AG04450 (cell line): ENCODE data around the gene FCHSD2. TPM values are rescaled to one million over a fixed set of nuclear protein-coding genes. Genes with fewer than 3 reads are reported as not detected.
A peak's percentile ranks its signal among the peaks of the same experiment; 100 is the strongest.

Experiments
- CTCF ChIA-PET: fragments of 300-600, 350-600 bp; formaldehyde crosslinking; extraction: SDS; loops from one replicate; lab custom pipeline; 2022; ENCODE audit warnings: antibody characterized with exemption, inconsistent platforms; lab: Charles Lee
- POLR2A ChIA-PET: fragments of 350-600 bp; formaldehyde crosslinking; extraction: SDS; loops from one replicate; lab custom pipeline; 2021; ENCODE audit warnings: antibody characterized with exemption, inconsistent platforms; lab: Yijun Ruan, JAX
- DNase-seq: peaks from one replicate; pipeline ENCODE4 v3.0.0-alpha.2; 2011; ENCODE audit warnings: low read depth, low spot score
- H3K27ac ChIP-seq: one replicate; pipeline ENCODE4 v1.5.1; 2012; ENCODE audit warnings: low read depth, low read length, control low read depth
- H3K27me3 ChIP-seq: one replicate; pipeline ENCODE4 v1.6.0; 2012; ENCODE audit warnings: low read length; ENCODE audit not compliant: control insufficient read depth, insufficient read depth
- H3K4me3 ChIP-seq: 2 replicates; pipeline ENCODE4 v1.5.1; 2011; ENCODE audit warnings: mild to moderate bottlenecking, low read depth, low read length, control low read depth
- H3K9me3 ChIP-seq: 2 replicates; pipeline ENCODE4 v1.5.1; 2012; ENCODE audit warnings: low read length; ENCODE audit not compliant: control insufficient read depth, insufficient read depth
- polyA plus RNA-seq: library from polyadenylated mRNA; depleted of rRNA; stranded (reverse); fragments of >200 nt; gene quantifications from 2 replicates; pipeline ENCODE4 v1.2.3, GENCODE V29; 2011
- TF ChIP-seq, protein P1 (sequence below): IDR thresholded peaks from 2 replicates; pipeline ENCODE4 v1.5.1; 2011; ENCODE audit warnings: low read depth, low read length, control low read depth, inconsistent platforms

FCHSD2 gene
- polyA plus RNA-seq, 1 experiment: 24.7 TPM

DNA sequence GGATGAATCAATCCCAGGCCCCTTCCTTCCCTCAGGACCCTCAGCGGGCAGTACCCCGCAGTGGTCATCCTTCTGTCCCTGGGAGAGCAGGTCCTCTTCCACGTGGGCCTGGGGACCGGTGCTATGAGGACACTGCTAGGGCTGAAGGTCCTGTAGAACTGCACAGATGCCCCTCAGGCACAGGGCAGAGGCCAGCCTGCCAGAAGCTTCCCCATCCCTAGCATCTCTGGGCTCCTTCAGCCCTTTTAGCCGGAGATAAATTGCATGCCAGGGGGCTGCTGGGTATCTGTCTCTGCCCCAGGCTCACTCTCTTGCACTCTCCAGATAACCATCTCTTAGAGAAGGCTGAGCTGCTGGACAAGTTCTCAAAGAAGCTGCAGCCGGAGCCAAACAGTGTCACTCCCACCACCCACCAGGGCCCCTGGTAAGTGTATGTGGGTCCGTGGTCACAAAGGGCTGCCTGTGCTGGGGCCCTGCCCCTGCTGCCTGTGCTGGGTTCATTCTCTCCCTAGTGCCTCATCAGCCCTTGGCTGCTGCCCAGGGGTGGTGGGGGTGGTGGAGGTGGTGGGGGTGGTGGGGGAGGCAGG, 325.6 kb downstream of the FCHSD2 start:
- no peak overlapping the region for H3K4me3 ChIP-seq
- TF ChIP-seq, protein P1, sequence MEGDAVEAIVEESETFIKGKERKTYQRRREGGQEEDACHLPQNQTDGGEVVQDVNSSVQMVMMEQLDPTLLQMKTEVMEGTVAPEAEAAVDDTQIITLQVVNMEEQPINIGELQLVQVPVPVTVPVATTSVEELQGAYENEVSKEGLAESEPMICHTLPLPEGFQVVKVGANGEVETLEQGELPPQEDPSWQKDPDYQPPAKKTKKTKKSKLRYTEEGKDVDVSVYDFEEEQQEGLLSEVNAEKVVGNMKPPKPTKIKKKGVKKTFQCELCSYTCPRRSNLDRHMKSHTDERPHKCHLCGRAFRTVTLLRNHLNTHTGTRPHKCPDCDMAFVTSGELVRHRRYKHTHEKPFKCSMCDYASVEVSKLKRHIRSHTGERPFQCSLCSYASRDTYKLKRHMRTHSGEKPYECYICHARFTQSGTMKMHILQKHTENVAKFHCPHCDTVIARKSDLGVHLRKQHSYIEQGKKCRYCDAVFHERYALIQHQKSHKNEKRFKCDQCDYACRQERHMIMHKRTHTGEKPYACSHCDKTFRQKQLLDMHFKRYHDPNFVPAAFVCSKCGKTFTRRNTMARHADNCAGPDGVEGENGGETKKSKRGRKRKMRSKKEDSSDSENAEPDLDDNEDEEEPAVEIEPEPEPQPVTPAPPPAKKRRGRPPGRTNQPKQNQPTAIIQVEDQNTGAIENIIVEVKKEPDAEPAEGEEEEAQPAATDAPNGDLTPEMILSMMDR: no peak
- H3K9me3 ChIP-seq: no peaks in the 10 kb centered on the region
- DNase-seq: no peak
- no peak overlapping the region for H3K27ac ChIP-seq
- ChIA-PET POLR2A (no interaction called here), CTCF (interaction anchor here (1.9 kb wide), 2 partner anchors 91 to 362 kb away, joined by 5 to 8 read pairs; no protein-coding TSS in a partner anchor)
- H3K27me3 ChIP-seq: no peaks in the 10 kb centered on the region

DNA sequence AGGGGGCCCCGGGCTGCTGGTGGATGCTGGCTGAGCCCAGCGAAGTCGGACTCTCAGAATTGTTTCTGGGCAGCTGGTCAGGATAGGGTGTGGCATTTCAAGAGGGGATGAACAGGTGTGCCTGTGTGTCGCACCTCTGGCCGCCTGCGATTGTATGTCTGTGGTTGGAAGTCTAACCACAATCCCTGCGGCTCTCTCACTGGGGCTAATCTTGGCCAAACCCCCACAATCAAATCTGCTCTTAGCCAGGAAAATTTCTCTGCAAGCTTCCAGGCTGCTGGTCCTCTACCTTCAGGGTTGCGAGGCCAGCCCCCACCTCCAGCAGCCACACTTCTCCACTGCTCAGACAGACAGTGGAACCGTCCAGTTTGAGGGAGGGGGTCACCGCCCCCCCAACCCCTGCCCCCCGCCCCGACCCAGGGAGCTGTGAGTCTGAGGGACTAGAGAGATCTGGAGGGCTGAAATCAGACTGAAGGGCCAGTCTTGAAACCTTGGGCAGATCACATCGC, 327.0 kb downstream of the FCHSD2 start:
- DNase-seq: no peak
- POLR2A ChIA-PET: no interaction called here

DNA sequence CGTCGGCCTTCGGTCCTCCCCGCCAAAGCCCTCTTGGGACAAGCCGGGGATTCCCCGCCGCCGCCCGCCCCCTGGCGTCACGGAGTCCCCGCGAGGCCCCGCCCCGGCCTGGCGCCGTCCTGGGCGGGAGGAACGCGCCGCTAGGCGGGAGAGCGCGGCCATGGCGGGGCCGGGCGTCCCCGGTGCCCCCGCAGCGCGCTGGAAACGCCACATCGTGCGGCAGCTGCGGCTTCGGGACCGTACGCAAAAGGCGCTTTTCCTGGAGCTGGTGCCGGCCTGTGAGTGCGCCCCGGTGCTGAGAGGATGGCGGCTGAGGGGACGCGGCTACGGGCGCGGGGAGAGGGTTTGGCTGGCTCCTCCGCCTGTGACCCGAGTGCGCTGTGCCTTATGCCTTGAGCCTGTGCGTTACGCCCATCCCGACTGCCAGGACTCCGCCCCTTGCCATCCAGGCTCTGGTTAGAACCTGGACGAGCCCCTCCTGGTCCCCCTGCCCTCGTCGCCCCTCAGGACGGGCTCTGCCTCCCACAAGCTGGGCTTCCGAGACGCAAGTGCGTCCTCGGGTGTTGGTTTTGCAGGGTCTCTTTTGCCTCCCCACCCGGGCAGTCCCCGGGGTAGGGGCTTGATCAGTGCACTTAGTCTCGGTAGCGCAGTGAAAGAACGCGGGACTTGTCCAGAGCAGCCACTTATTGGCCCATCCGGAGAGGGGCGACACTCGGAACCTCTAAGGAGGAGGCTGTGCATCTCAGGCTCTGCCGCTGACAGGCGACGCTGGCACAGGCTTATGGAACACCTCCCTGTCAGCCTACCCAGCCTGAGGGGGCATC, 327.6 kb downstream of the FCHSD2 start, which contains the start of gene ATG16L2:
Gene ATG16L2, plus strand, starts transcription at position 126 of the 824 bp plus-strand sequence. Its CDS starts 35 bp downstream, at position 161.
- CTCF ChIA-PET: interaction anchor here (1.9 kb wide), 2 partner anchors 89 to 364 kb away, joined by 5 to 8 read pairs; no protein-coding TSS in a partner anchor
- DNase-seq: no peak
- Histone ChIP-seq H3K4me3 (peak within 1 kb of the TSS; percentile 87), H3K27me3 (no peaks in the 10 kb centered on the region), H3K9me3 (no peaks in the 10 kb centered on the region), H3K27ac (peak within 1 kb of the TSS; percentile 96)
- TF ChIP-seq, protein P1: no peak
- POLR2A ChIA-PET: no interaction called here

More for the DNA sequence above, 327.0 kb downstream of the FCHSD2 start:
- Histone ChIP-seq H3K9me3 (no peaks in the 10 kb centered on the region), H3K27ac (peak overlapping the region; percentile 61), H3K4me3 (peak overlapping the region; percentile 87), H3K27me3 (no peaks in the 10 kb centered on the region)
- TF ChIP-seq, protein P1: no peak
- CTCF ChIA-PET: interaction anchor here (0.6 to 1.9 kb wide), 3 partner anchors 90 to 363 kb away, joined by 4 to 8 read pairs (median 5); no protein-coding TSS in a partner anchor

DNA sequence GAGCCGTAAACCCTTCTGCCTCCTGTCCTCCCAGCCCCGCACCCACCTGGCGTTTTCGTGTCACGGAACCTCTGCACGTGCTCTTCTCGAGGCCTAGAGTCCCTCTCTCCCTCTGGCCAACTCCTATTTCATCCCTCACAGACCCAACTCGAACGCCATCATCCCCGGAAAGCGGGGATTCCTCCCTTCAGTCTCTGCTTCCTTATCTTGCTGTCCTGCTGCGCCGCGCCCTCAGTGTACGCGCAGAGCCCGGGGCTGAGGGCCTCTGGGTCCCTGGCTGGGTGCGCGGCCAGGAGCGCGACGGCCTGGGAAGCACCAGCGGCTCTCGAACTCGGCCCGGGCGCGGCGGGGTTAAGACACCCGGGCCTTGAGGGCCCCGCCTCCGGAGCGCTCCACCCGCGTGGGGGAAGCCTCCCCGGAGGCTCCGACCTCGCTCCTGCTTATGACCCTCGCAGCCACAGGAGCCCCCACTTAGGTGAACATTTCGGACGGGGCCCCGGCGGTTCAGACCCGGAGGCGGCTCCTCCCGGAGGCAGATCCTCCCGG, 328.3 kb downstream of the FCHSD2 start:
- POLR2A ChIA-PET: interaction anchor here (0.9 kb wide), 1 partner anchor 19 kb away, joined by 7 read pairs; no protein-coding TSS in a partner anchor
- H3K4me3 ChIP-seq: peak overlapping the region; percentile 87
- no peaks in the 10 kb centered on the region for H3K27me3 ChIP-seq
- TF ChIP-seq, protein P1: no peak
- H3K9me3 ChIP-seq: no peaks in the 10 kb centered on the region
- CTCF ChIA-PET: interaction anchor here (2.8 kb wide), 1 partner anchor 87 kb away, joined by 38 read pairs; no protein-coding TSS in a partner anchor
- H3K27ac ChIP-seq: peak overlapping the region; percentile 96
- DNase-seq: no peak
